Measurements from ENCODE around the gene DDC. TPM values are rescaled to one million over a fixed set of nuclear protein-coding genes. Genes with fewer than 3 reads are reported as not detected.

DDC gene
- total RNA-seq, 1 experiment from 2014 or later = not detected

GRCh38 chr7:50509459-50509858 lies 55.7 kb downstream of the DDC start:
- no TSS peak for BruUV-seq (replicated peaks)
- H3K4me2 ChIP-seq (ENCODE audit: low read length) = no peak overlapping the region
- no peaks in the 10 kb centered on the region for H3K9me3 ChIP-seq (ENCODE audit: control insufficient read depth in 1 of 2, insufficient read depth in 1 of 2, low read depth in 1 of 2, low read length in 2 of 2)
- DNase-seq (ENCODE audit: low read depth, low spot score) (no peak), ATAC-seq (no peak)
- no peaks in the 10 kb centered on the region for H3K79me2 ChIP-seq (ENCODE audit: insufficient read depth, low read length)
- no peaks in the 10 kb centered on the region for H4K20me1 ChIP-seq (ENCODE audit: insufficient read depth)
- no peak overlapping the region for H3K27ac ChIP-seq (ENCODE audit: low read depth, low read length)
- H3K4me1 ChIP-seq (ENCODE audit: control insufficient read depth in 1 of 2, insufficient read depth in 2 of 2, low read length in 2 of 2) = no peaks in the 10 kb centered on the region
- no peak overlapping the region for H2AFZ ChIP-seq (ENCODE audit: low read depth, low read length, poor library complexity, severe bottlenecking)
- intact Hi-C loops (cut with micrococcal nuclease) = no loop called here
- POLR2A ChIA-PET = no interaction called here
- TF ChIP-seq POLR2A (IDR thresholded peaks at IDR 0.05; ENCODE audit: borderline replicate concordance, extremely low read depth, insufficient read depth, insufficient read length) = no peak
- no peak for TF ChIP-seq ZNF274 (IDR thresholded peaks at IDR 0.05; ENCODE audit: low read depth, low read length)
- no peak for TF ChIP-seq CTCF (IDR thresholded peaks at IDR 0.05 in 2 of 3, conservative IDR thresholded peaks at IDR 0.05 in 1 of 3; ENCODE audit: borderline replicate concordance in 1 of 3, insufficient read depth in 1 of 3, low read depth in 2 of 3, low read length in 2 of 3)
- no peak overlapping the region for H3K9ac ChIP-seq (ENCODE audit: low read length)
- RAD21 ChIA-PET (ENCODE audit: low non-redundant PET in 1 of 2, low total read pairs in 2 of 2, uncharacterized antibody in 2 of 2, unreplicated experiment in 2 of 2) = no interaction called here
- no peaks in the 10 kb centered on the region for H3K36me3 ChIP-seq (ENCODE audit: control insufficient read depth in 1 of 2, insufficient read depth in 2 of 2, low read length in 2 of 2)
- no peaks in the 10 kb centered on the region for H3K27me3 ChIP-seq (ENCODE audit: insufficient read depth, low read length)
- no peak overlapping the region for H3K4me3 ChIP-seq (replicated peaks in 1 of 2; ENCODE audit: low read depth in 1 of 2, low read length in 2 of 2)
- CTCF ChIA-PET = no interaction called here
- H3K9me2 ChIP-seq (ENCODE audit: insufficient read depth) = no peaks in the 10 kb centered on the region

- no peaks in the 10 kb centered on the region for H3K36me3 ChIP-seq (ENCODE audit: control insufficient read depth in 1 of 2, insufficient read depth in 2 of 2, low read length in 2 of 2)
- H3K4me2 ChIP-seq (ENCODE audit: low read length) = no peak overlapping the region
- no peaks in the 10 kb centered on the region for H3K4me1 ChIP-seq (ENCODE audit: control insufficient read depth in 1 of 2, insufficient read depth in 2 of 2, low read length in 2 of 2)
- DNase-seq (ENCODE audit: low read depth, low spot score) = no peak
- intact Hi-C loops (cut with micrococcal nuclease) = no loop called here
- H3K27me3 ChIP-seq (ENCODE audit: insufficient read depth, low read length) = no peaks in the 10 kb centered on the region
- BruUV-seq (replicated peaks) = no TSS peak
- no peaks in the 10 kb centered on the region for H3K9me3 ChIP-seq (ENCODE audit: control insufficient read depth in 1 of 2, insufficient read depth in 1 of 2, low read depth in 1 of 2, low read length in 2 of 2)
- POLR2A ChIA-PET = no interaction called here
- H4K20me1 ChIP-seq (ENCODE audit: insufficient read depth) = no peaks in the 10 kb centered on the region
- H3K4me3 ChIP-seq (replicated peaks in 1 of 2; ENCODE audit: low read depth in 1 of 2, low read length in 2 of 2) = no peak overlapping the region
- no peak; the same call in 1 of the 2 replicates for ATAC-seq
- H3K79me2 ChIP-seq (ENCODE audit: insufficient read depth, low read length) = no peaks in the 10 kb centered on the region
- no peak overlapping the region for H3K9ac ChIP-seq (ENCODE audit: low read length)
- RAD21 ChIA-PET (ENCODE audit: low non-redundant PET in 1 of 2, low total read pairs in 2 of 2, uncharacterized antibody in 2 of 2, unreplicated experiment in 2 of 2) = no interaction called here
- no peak overlapping the region for H3K27ac ChIP-seq (ENCODE audit: low read depth, low read length)
- H3K9me2 ChIP-seq (ENCODE audit: insufficient read depth) = no peaks in the 10 kb centered on the region
- H2AFZ ChIP-seq (ENCODE audit: low read depth, low read length, poor library complexity, severe bottlenecking) = no peak overlapping the region
- CTCF ChIA-PET = no interaction called here
- no peak for TF ChIP-seq ATF3 (IDR thresholded peaks at IDR 0.05)
- TF ChIP-seq CBX3 (IDR thresholded peaks at IDR 0.05; ENCODE audit: low read depth) = no peak
- no peak for TF ChIP-seq CEBPB (IDR thresholded peaks at IDR 0.05; ENCODE audit: low read depth)
- no peak for TF ChIP-seq SRF (IDR thresholded peaks at IDR 0.05; ENCODE audit: low read depth)
- TF ChIP-seq ZFX (IDR thresholded peaks at IDR 0.05) = no peak
- TF ChIP-seq ZBTB33 (IDR thresholded peaks at IDR 0.05; ENCODE audit: extremely low read depth, insufficient replicate concordance, low read length) = no peak
- TF ChIP-seq REST (IDR thresholded peaks at IDR 0.05; ENCODE audit: low read depth) = no peak
- TF ChIP-seq SP1 (IDR thresholded peaks at IDR 0.05; ENCODE audit: low read depth) = no peak
- no peak for TF ChIP-seq POLR2AphosphoS5 (IDR thresholded peaks at IDR 0.05; ENCODE audit: low read depth, low read length)
- TF ChIP-seq TCF7L2 (IDR thresholded peaks at IDR 0.05; ENCODE audit: borderline replicate concordance, extremely low read depth, insufficient read depth, insufficient read length) = no peak
- no peak for TF ChIP-seq JUND (IDR thresholded peaks at IDR 0.05)
Measured at GRCh38 chr7:50508471-50508943, 56.7 kb downstream of the DDC start.

Measured in HCT116 (cell line).